Activated CD4-positive, alpha-beta T cell treated with anti-CD3 and anti-CD28 coated beads, Interleukin-2, amount 50 U/mL, for 16 hours (primary cell): ENCODE measurements around the gene KLF16.
"Not testable (repeated sequence)": the region's sequence is repeated elsewhere in the genome, so short reads cannot be mapped to it uniquely, and the experiment has no call there.

Source experiments
- DNase-seq: peaks from one replicate; pipeline ENCODE4 v3.0.0-alpha.2; 2020

KLF16 gene

DNA sequence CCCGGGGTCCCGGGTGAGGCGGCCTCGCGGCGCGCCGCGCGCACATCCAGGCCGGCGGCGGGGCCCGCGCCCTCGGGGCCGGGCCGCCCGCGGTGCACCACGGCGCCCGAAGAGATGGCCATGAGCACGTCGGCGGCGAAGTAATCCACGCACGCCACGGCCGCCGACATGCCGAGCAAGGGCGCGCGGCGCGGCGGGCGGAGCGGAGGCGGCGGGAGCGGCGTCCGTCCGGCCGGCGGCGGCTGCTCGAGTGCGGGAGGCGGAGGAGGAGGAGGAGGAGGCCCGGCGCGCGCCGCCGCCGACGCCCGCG lies at the start of gene KLF16:
Gene KLF16, minus strand, starts transcription at position 252 of the 310 bp plus-strand sequence. Its CDS starts 82 bp downstream, at position 170.
- no peak for DNase-seq

GRCh38 chr19:1912760-1913505 lies 49.6 kb upstream of the KLF16 start:
- no peak for DNase-seq

DNA sequence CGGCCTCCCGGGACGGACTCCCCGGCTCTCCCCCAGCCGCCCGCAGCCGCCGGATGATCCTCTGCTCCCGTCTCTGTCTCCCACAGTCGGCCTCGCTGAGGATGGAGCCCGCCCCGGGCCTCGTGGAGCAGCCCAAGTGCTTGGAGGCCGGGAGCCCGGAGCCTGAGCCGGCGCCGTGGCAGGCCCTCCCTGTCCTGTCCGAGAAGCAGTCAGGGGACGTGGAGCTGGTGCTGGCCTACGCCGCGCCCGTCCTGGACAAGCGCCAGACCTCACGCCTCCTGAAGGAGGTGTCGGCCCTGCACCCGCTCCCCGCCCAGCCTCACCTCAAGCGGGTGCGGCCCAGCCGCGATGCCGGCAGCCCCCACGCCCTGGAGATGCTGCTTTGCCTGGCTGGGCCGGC lies 48.6 kb upstream of the KLF16 start:
- DNase-seq = no peak

- DNase-seq = no peak
These were observed 47.7 kb upstream of the KLF16 start for GRCh38 chr19:1911098-1911497.

GRCh38 chr19:1910177-1910576 lies 46.8 kb upstream of the KLF16 start:
- DNase-seq = no peak

- DNase-seq = no peak
These were observed 46.3 kb upstream of the KLF16 start for GRCh38 chr19:1909761-1910080.

GRCh38 chr19:1908364-1908678 lies 44.9 kb upstream of the KLF16 start:
- DNase-seq = no peak

DNA sequence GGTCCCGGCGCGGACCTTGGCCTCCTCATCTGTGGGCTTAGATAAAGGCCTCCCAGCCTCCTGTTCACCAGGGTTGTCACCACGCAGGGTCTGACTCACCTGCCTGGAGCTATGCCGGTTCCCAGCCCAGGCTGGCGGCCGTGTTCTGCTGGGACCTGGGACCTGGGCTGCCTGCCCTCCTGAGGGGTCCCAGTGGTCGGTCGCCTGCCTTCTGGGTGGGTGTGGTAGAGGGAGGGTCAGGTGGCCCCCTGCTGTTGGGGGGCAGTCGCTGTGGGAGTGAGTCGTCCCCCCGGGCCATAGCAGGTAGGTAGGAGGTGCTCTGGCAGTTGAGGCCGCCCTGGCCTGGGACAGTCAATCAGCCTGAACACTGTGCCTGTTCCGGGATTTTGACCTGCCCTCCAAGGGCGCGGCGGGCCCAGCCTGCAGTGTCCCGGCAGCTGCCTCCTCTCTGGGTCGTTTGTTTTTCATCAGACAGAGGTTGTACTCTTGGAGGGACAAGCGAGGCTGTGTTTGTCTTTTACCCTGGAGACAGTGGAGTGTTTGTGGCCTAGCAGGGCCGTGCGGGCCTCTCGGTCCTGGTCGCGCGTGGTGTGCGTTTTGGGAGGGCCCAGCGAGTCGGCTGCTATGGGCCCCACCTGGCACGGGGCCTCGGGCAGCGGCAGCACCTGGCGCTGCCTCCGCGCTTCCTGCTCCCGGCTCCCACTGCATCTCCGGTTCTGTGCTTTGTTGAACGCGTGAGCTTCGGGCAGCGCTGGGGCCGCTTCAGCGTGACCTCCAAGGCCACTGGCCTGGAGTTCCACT lies 44.4 kb upstream of the KLF16 start:
- no peak for DNase-seq

DNA sequence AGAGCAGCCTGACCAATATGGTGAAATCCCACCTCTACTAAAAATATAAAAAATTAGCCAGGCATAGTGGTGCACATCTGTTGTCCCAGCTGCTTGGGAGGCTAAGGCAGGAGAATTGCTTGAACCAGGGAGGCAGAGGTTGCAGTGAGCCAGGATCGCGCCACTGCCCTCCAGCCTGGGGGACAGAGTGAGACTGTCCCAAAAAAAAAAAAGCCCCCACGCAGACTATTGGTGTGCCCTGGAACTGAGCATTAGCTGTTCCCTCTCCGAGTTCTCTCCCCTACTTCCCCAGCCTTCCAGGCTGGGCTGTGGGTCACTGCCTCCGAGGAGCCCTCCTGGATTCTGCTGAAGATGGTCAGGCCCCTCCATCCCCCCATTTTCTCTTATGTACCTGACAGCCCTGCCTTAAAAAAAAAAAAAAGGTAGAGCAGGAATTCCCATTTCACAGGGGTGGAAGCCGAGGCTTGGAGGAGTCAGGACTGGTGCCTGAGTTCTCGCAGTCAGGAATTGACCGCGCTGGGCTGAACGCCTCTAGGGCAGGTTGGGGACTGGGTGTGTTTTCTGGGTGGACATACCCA lies 43.7 kb upstream of the KLF16 start:
- no peak for DNase-seq

GRCh38 chr19:1905863-1906375 lies 42.5 kb upstream of the KLF16 start:
- DNase-seq = no peak

GRCh38 chr19:1905110-1905862 lies 41.9 kb upstream of the KLF16 start, which contains the start of the genes ADAT3 and SCAMP4:
Gene ADAT3, plus strand, starts transcription at chr19:1905399. Its CDS starts 6,649 bp downstream, at chr19:1912048.
Gene SCAMP4, plus strand, starts transcription at chr19:1905399. Its CDS starts 9,621 bp downstream, at chr19:1915020.
- DNase-seq = peak; percentile 100

- no peak for DNase-seq
These were observed 41.4 kb upstream of the KLF16 start for GRCh38 chr19:1904860-1905109.

DNA sequence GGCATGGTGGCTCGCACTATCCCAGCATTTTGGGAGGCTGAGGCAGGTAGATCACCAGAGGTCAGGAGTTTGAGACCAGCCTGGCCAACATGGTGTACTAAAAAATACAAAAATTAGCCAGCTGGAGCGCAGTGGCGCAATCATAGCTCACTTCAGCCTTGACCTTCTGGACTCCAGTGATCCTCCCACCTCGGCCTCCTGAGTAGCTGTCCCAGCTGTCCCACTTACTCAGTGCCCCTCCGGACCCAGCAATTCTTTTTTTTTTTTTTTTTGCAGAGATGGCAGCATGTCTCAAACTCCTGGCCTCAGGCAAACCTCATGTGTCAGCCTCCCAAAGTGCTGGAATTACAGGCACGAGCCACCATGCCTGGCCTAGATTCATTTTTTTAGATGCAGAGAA lies 39.5 kb upstream of the KLF16 start:
- no peak for DNase-seq

DNA sequence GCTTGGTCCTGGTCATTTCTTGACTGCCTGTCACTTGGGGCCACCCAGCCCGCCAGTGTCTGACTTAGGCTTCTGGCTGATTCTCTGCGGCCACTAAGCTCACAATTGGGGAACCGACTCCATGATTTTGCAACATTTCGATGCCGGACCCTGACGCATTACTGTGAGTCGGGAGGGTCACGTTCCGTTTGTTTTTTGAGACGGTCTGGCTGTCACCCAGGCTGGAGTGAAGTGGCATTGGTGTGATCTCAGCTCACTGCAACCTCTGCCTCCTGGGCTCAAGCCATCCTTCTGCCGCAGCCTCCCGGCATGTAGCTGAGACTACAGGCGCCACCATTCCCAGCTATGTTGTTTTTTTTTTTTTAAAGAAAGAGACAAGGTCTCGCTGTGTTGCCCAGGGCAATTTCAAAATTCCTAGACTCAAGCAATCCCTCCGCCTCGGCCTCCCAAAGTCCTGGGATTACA lies 38.6 kb upstream of the KLF16 start:
- no peak for DNase-seq

GRCh38 chr19:1896508-1896907 lies 33.1 kb upstream of the KLF16 start:
- no peak for DNase-seq

DNA sequence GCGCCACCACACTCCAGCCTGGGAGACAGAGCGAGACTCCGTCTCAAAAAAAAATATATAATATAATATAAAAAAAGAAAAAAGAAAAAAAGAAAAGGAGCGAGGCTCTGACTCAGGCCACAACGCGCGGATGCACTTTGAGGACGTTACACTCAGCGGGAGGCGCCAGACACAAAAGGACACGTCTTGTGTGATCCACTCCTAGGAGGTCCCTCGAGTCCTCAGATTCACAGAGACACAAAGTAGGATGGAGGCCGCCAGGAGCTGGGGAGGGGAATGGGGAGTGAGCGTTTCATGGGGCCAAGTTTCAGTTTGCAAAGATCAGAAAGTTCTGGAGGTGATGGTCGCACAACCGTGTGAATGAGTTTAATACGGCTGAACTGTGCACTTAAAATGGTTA lies 30.4 kb upstream of the KLF16 start:
- DNase-seq = no peak

DNA sequence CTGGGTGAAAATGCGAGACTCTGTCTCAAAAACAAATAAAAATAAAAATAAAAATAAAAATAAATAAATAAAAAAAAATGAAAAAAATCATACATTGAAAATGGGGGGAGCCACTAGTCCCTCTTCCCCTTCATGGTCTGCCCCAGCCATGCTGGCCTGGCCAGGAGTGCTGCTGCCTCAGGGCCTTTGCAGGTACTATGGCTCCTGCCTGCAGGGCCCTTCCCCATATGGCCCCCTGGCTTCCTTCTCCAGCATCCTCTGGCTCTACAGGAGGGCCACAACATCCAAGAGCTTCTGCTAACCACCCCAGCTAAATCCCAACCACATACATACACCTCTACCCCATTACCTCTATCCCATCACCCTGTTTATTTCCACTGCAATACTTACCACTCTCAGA lies 26.5 kb upstream of the KLF16 start:
- DNase-seq = no peak

- DNase-seq = no peak
These were observed 25.0 kb upstream of the KLF16 start for GRCh38 chr19:1888385-1888784.

- DNase-seq = not testable (repeated sequence)
These were observed 23.0 kb upstream of the KLF16 start for GRCh38 chr19:1886360-1886759.

- peak; percentile 96 for DNase-seq
These were observed 22.2 kb upstream of the KLF16 start, which contains the start of gene ABHD17A for GRCh38 chr19:1885398-1886119. Gene ABHD17A, minus strand, starts transcription at chr19:1885496. Its CDS starts 3,930 bp downstream, at chr19:1881566.

GRCh38 chr19:1884719-1885334 lies 21.4 kb upstream of the KLF16 start:
- DNase-seq = no peak

GRCh38 chr19:1884291-1884718 lies 20.9 kb upstream of the KLF16 start:
- DNase-seq = no peak
